ENCODE results near the gene SNAI3. TPM values are rescaled to one million over a fixed set of nuclear protein-coding genes. Genes with fewer than 3 reads are reported as not detected.

The SNAI3 gene
- total and polyA plus RNA-seq, 2 of the 4 experiments (the other 2 are of a cell fraction): 0.21 TPM; not detected in 1

GRCh38 chr16:88702371-88703210, 16.3 kb upstream of the SNAI3 start:
- peak overlapping the region; percentile 52 for H2AK9ac ChIP-seq (replicated peaks; ENCODE audit: low read depth, low read length, poor library complexity)
- in situ Hi-C loops (cut with MboI; ENCODE audit: low sequenced_read_pairs) (no loop called here), intact Hi-C loops (cut with micrococcal nuclease) (no loop called here), dilution Hi-C loops (cut with HindIII; ENCODE audit: low sequenced_read_pairs, unreplicated experiment) (no loop called here)
- H4K8ac ChIP-seq (ENCODE audit: low read depth in 2 of 2, low read length in 2 of 2): no peak overlapping the region
- H3K9me3 ChIP-seq (ENCODE audit: control insufficient read depth, insufficient read depth, low read length): no peaks in the 10 kb centered on the region
- H3K79me1 ChIP-seq (ENCODE audit: low read depth in 1 of 2, low read length in 2 of 2): peaks cover 22 to 64% of the 10 kb centered on the region in 2 experiments
- H4K91ac ChIP-seq (ENCODE audit: insufficient read depth, low read depth, low read length): no peak overlapping the region
- no peak overlapping the region for H3K4me3 ChIP-seq (ENCODE audit: insufficient read depth, low read depth, low read length)
- no peaks in the 10 kb centered on the region; the same call in none of the 2 replicates for H3K9me1 ChIP-seq (ENCODE audit: insufficient read depth, low read length)
- H3K36me3 ChIP-seq (ENCODE audit: control insufficient read depth, insufficient read depth, low read length): peaks cover 24% of the 10 kb centered on the region
- no peak overlapping the region for H2AFZ ChIP-seq (replicated peaks; ENCODE audit: low read length, poor library complexity)
- no peak overlapping the region for H3K14ac ChIP-seq (replicated peaks; ENCODE audit: low read depth, low read length)
- H2BK120ac ChIP-seq (ENCODE audit: low read depth, low read length): no peak overlapping the region
- H3K9ac ChIP-seq (ENCODE audit: low read depth, low read length): no peak overlapping the region
- no peak overlapping the region for H3K18ac ChIP-seq (ENCODE audit: low read depth, low read length)
- peak overlapping the region; percentile 12; the same call in 1 of the 2 replicates for H2AK5ac ChIP-seq (ENCODE audit: low read depth, low read length)
- no peak overlapping the region for H3K4me2 ChIP-seq (ENCODE audit: low read depth, low read length)
- no peak for ATAC-seq (ENCODE audit: low read depth)
- no peak for DNase-seq
- ChIA-PET POLR2A (ENCODE audit: unreplicated experiment) (no interaction called here), CTCF (no interaction called here)
- H2BK20ac ChIP-seq (ENCODE audit: low read depth, low read length): no peak overlapping the region
- no peak overlapping the region for H3K27ac ChIP-seq (ENCODE audit: insufficient read depth, low read length)
- no peak overlapping the region for H2BK15ac ChIP-seq (ENCODE audit: low read depth, low read length)
- WGBS, 2 experiments (ENCODE audit: extremely low coverage in 2 of 2, insufficient read length in 1 of 2): 88% methylated on average over 19 of the region's 31 CpGs; no CpG with 5 or more reads in 1 of the 2 experiments
- no peak overlapping the region for H2BK5ac ChIP-seq (ENCODE audit: low read depth, low read length, poor library complexity, severe bottlenecking)
- H4K20me1 ChIP-seq (ENCODE audit: insufficient read depth, low read length): no peaks in the 10 kb centered on the region; the same call in 1 of the 2 replicates
- no peak overlapping the region for H4K5ac ChIP-seq (ENCODE audit: low read depth, low read length)
- TF ChIP-seq RCOR1 (IDR thresholded peaks at IDR 0.05; ENCODE audit: insufficient replicate concordance, low read length) (no peak), CEBPB (IDR thresholded peaks at IDR 0.05; ENCODE audit: low read depth, low read length) (no peak), MXI1 (IDR thresholded peaks at IDR 0.05; ENCODE audit: borderline replicate concordance, low read depth, low read length) (no peak), MAZ (IDR thresholded peaks at IDR 0.05; ENCODE audit: borderline replicate concordance, low read depth, low read length) (no peak), CHD1 (IDR thresholded peaks at IDR 0.05; ENCODE audit: low read depth, low read length) (no peak), POLR2A (IDR thresholded peaks at IDR 0.05; ENCODE audit: low read depth, low read length) (no peak), RFX5 (IDR thresholded peaks at IDR 0.05; ENCODE audit: low read depth, low read length) (no peak), BHLHE40 (IDR thresholded peaks at IDR 0.05; ENCODE audit: low read depth, low read length) (no peak), FOS (IDR thresholded peaks at IDR 0.05; ENCODE audit: low read depth, low read length) (no peak), SMC3 (IDR thresholded peaks at IDR 0.05; ENCODE audit: low read depth, low read length) (no peak), RAD21 (IDR thresholded peaks at IDR 0.05; ENCODE audit: low read length) (no peak), NFE2L2 (IDR thresholded peaks at IDR 0.05; ENCODE audit: low read depth, low read length) (no peak)
- TF ChIP-seq, protein P1, sequence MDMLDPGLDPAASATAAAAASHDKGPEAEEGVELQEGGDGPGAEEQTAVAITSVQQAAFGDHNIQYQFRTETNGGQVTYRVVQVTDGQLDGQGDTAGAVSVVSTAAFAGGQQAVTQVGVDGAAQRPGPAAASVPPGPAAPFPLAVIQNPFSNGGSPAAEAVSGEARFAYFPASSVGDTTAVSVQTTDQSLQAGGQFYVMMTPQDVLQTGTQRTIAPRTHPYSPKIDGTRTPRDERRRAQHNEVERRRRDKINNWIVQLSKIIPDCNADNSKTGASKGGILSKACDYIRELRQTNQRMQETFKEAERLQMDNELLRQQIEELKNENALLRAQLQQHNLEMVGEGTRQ (IDR thresholded peaks at IDR 0.05; ENCODE audit: low read depth, low read length): no peak
- TF ChIP-seq, protein P2, sequence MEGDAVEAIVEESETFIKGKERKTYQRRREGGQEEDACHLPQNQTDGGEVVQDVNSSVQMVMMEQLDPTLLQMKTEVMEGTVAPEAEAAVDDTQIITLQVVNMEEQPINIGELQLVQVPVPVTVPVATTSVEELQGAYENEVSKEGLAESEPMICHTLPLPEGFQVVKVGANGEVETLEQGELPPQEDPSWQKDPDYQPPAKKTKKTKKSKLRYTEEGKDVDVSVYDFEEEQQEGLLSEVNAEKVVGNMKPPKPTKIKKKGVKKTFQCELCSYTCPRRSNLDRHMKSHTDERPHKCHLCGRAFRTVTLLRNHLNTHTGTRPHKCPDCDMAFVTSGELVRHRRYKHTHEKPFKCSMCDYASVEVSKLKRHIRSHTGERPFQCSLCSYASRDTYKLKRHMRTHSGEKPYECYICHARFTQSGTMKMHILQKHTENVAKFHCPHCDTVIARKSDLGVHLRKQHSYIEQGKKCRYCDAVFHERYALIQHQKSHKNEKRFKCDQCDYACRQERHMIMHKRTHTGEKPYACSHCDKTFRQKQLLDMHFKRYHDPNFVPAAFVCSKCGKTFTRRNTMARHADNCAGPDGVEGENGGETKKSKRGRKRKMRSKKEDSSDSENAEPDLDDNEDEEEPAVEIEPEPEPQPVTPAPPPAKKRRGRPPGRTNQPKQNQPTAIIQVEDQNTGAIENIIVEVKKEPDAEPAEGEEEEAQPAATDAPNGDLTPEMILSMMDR (conservative IDR thresholded peaks at IDR 0.05; ENCODE audit: low read depth, low read length): no peak
- H3K56ac ChIP-seq (ENCODE audit: extremely low read depth, insufficient read depth, low read length): no peak overlapping the region
- H3K4me1 ChIP-seq (ENCODE audit: control insufficient read depth, insufficient read depth, low read length): peaks cover 19% of the 10 kb centered on the region
- BruUV-seq (replicated peaks): no TSS peak
- no peak overlapping the region for H3K23ac ChIP-seq (ENCODE audit: low read depth, low read length)
- H3K4ac ChIP-seq (ENCODE audit: low read depth, low read length): no peak overlapping the region
- no peaks in the 10 kb centered on the region for H3K27me3 ChIP-seq (ENCODE audit: control insufficient read depth, insufficient read depth, low read length)

Measured in IMR-90 (cell line).